Stimulated activated CD8-positive, alpha-beta memory T cell treated with anti-CD3 and anti-CD28 coated beads, Interleukin-4, amount 100 ng/mL, for 24 hours (primary cell): ENCODE results near the gene THBS3.
"Not testable (repeated sequence)": the region's sequence is repeated elsewhere in the genome, so short reads cannot be mapped to it uniquely, and the experiment has no call there.

Experiments used
- DNase-seq: peaks from one replicate; pipeline ENCODE4 v3.0.0-alpha.2; 2020; ENCODE audit warnings: low read depth

The THBS3 gene

DNA sequence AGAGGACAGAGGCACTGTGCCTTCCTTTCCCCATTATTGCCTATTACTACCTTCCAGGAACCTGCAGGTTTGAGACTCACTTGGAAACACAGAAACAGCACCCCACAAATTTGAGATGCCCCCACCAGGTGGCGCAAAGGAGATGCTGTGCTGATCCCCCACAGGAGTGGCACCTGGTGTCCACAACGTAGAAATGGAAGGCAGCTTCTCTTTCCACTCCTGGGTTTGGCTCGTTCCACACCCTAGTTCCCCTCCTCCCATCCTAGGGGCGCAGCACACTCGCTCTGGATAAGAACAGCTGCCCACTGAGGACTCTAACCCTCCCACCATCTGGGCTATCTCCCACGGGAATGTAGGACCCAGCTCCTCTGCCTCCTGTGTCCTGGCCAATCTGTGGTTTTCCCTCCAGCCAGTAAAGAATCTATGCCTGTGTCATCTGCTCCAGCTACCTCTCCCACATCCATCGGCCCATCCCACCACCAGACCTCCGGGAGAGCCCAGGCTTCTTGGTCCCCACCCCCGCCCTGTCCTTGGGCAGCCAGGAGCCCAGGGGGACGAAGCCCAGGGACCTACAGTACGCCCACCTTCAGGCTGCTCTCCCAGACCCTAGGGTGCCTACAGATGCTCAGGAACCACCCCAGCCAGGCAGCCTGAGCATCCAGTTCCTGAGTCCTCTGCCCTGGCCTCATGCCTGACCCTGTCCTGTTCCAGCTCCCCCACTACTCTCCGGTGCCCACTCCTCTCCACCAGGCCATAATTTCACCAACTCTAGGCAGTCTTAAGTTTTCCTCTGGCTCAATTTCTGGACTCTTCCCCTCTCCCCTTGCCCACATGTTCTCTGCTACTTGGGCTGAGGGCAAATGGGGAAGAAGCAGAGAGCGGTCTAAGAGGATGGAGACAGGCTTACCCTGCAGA, 549 bp downstream of the THBS3 start:
- DNase-seq = peak; percentile 87

DNA sequence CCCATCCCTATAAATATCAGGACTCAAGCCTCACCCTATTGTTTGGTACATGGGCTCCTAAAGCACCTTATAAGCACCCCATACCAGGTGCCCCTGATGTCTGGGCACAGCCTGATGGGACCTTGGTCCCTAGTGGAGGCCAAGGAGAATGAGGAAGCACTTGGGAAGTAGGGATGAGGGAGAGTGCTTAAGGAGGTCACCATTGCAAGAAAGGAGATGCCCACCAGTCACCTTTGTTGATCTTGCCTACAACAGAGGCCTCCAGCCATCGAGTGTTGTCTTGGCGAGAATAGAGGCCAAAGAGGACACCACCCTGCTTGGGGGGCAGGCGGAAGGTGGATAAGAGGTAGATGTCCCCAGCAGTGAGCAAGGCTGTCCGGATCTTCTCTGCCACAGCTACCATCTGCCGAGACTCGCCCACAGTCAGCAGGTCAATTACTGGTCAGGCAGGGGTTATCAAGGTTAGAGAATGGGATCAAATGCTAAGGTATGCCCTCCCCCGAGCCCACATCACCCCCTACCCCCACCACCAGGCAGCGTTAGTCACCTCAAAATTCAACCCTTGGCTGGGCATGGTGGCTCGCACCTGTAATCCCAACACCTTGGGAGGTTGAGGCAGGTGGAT, 1.6 kb downstream of the THBS3 start:
- no peak for DNase-seq

DNA sequence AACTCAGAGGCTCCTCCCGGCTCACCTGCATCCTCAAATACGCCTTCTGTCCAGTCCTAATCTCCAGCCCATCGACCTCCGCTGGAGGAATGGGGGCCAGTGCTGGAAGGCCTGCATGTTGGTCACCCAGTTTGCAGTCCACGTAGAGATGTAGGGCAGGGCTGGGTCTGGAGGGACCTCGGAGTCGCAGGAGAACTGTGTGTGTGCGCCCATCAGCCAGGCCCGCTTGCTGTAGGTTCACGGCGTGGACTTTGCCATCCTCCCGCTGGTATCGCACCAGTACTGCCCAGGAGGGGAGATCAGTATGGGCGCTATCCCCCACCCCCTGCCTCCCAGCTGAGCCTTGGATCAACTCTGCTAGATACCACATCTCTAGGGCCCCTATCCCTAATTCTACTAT, 2.7 kb downstream of the THBS3 start:
- no peak for DNase-seq

GRCh38 chr1:155202731-155203515, 4.8 kb downstream of the THBS3 start:
- DNase-seq = no peak

DNA sequence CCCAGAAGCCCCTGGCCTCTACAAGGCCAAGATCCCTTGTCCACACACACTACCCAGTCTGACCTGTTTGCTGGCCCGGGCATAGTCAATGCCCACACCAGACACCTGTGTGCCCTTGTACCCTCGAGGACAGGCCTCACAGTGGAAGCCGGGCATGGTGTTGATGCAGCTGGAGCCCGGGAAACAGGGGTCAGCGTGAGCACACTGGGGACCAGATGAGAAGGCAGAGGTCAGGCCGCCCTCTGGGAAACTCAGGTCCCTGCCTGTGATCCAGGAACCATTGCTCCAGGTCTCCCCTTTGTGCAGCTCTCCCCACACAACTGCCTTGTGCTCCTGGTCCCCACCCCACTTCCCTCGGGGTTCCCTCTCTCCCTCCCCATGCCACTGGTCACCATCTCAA, 5.5 kb downstream of the THBS3 start:
- no peak for DNase-seq

GRCh38 chr1:155200920-155201319, 6.8 kb downstream of the THBS3 start:
- no peak for DNase-seq

- DNase-seq = no peak
Measured at GRCh38 chr1:155199792-155200191, 7.9 kb downstream of the THBS3 start.

DNA sequence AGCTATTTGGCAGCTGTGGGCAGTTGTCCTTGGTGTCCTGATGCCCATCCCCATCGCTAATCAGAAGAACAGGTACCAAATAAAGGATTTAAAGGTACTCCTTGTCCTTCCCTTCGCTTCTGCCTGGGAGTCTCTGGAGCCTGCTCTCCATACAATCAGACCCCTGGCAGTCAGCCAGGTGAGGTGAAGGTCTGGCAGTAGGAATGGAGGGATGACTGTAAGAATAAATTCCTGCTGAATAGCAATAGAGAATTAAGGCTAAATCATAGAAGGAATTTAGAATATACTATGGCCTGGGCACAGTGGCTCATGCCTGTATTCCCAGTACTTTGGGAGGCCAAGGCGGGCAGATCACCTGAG, 9.2 kb downstream of the THBS3 start:
- no peak for DNase-seq

- DNase-seq = no peak
Measured at GRCh38 chr1:155197901-155198546, 9.7 kb downstream of the THBS3 start.

- no peak for DNase-seq
Measured at GRCh38 chr1:155196893-155197638, 10.6 kb downstream of the THBS3 start.

- no peak for DNase-seq
Measured at GRCh38 chr1:155196103-155196892, 11.4 kb downstream of the THBS3 start.

GRCh38 chr1:155195201-155196102, 12.2 kb downstream of the THBS3 start:
- no peak for DNase-seq

- not testable (repeated sequence) for DNase-seq
Measured at GRCh38 chr1:155193991-155194240, 13.8 kb downstream of the THBS3 start.

DNA sequence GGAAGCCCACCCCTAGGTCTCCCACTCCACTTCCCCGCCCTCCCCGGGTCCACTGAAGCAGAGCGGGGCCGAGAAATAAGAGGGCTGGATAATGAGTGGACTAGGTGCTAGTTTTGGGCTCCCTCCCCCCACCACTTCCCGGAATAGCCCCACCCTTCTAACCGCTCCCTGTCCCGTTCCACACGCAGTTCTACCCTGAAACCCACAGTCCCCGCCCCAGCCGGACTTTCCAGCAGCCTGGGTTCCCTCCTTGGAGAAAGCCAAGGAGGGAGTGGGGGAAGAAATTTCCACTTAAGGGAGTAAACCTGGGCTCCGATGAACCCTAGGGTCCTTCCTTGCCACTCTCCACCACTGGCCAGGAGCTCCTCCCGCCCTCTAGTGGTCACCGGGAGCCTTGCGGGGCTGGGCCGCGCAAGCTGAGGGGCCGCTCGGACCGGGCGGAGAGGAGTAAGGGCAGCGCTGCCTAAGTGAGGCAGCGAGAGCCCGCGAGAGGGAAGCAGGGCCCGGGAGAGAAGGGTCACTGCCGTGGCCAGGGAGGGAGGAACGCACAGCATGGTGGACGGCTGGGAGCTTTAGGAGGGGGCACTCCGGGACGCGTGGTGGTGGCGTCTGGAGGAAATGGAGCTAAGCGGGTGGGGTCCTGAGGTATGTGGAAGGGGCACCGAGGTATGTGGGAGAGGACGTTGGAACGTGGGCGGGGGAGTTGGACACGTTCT, 14.3 kb downstream of the THBS3 start:
- peak; percentile 68 for DNase-seq

DNA sequence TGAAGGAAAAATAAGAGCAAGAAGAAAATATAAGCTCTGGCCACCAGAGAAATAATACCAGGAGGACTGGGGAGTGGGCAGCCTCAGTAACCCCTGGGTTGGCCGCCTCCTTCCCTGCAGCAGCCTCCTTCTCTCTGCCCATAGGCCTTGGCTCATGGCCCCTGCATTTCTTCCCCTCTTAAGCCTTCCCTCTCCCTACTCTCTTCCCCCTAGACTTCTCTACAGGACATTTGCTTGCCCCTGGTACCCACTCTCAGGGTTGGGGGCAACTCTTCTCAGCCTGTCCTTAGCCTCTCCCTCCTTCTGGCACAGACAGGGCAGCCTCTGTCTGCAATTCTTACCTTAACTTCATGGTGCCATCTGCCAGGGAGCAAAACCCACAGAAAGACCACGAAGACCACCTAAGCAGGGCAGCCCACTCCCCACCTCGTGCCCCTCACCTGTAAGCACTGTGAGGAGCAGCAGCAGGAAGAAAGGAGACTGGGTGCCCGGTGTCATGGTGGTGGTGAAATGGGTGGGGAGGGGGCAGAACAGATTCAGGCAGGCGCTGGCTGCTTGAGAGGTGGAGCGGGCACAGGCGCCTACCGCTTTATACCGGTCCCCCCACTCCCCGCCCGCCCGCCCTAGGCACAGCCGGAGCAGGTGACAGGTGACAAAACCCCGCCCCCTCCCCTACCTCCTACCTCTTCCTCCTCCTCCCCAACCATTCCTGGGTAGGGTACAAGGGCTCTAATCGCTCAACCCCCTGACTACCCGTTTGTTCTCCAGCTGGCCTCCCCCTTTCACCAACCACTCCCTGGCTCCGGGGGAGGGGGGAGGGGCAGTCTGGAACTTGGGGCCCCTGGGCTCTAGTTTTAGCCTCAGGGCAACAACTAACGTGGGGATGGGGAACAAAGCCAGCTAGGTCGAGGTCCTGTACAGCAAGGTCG, 15.1 kb downstream of the THBS3 start:
- DNase-seq = no peak

DNA sequence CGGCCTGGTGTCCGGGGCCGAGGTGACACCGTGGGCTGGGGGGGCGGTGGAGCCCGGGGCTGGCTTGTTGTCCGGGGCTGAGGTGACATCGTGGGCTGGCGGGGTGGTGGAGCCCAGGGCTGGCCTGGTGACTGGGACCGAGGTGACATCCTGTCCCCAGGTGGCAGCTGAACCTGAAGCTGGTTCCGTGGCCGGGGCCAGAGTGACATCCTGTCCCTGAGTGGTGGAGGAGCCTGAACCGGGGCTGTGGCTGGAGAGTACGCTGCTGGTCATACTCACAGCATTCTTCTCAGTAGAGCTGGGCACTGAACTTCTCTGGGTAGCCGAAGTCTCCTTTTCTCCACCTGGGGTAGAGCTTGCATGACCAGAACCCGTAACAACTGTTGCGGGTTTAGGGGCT, 15.8 kb downstream of the THBS3 start:
- no peak for DNase-seq

DNA sequence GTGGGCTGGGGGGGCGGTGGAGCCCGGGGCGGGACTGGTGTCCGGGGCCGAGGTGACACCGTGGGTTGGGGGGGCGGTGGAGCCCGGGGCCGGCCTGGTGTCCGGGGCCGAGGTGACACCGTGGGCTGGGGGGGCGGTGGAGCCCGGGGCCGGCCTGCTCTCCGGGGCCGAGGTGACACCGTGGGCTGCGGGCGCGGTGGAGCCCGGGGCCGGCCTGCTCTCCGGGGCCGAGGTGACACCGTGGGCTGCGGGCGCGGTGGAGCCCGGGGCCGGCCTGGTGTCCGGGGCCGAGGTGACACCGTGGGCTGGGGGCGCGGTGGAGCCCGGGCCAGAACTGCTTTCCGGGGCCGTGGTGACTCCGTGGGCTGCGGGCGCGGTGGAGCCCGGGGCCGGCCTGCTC, 17.8 kb downstream of the THBS3 start:
- not testable (repeated sequence) for DNase-seq

GRCh38 chr1:155188268-155188667, 19.4 kb downstream of the THBS3 start:
- DNase-seq = no peak
